Measurements from ENCODE around the gene ADAMTS1.

The ADAMTS1 gene

DNA sequence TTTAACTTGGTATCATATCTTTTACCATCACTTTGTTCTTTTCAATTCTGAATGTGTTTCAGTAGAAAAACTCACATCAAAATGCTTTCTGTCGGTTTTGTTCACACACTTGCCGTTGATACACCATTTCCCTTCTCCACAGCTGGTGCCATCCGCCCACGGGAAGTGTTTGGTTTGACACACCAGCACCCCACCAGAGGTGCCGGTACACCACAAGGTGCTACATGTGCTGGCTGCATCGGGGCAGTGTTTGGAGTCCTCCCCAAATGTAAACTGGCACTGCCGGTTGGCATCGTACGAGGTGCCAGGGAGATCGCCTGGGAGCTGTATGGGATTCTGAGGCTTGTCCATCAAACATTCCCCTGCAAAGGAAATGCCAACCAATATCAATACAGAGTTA is 5.0 kb downstream of the ADAMTS1 start:
- H3K36me3 ChIP-seq (ENCODE audit: insufficient read depth, insufficient read length, low read length): peaks cover 67% of the 10 kb centered on the region
- no peak overlapping the region for H3K9ac ChIP-seq (ENCODE audit: insufficient read length, low read depth)
- H3K4me1 ChIP-seq (ENCODE audit: insufficient read depth, insufficient read length): peaks cover 3% of the 10 kb centered on the region

DNA sequence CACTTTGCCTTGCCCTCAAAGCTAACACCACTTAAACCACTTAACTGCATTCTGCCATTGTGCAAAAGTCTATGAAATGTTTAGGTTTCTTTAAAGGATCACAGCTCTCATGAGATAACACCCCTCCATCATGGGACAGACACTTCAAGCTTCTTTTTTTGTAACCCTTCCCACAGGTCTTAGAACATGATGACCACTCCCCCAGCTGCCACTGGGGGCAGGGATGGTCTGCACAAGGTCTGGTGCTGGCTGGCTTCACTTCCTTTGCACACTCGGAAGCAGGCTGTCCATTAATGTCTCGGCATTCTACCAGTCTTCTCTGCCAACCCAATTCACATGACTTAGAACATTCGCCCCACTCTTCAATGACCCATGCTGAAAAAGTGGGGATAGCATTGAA is 7.7 kb downstream of the ADAMTS1 start:
- Histone ChIP-seq H3K4me3 (ENCODE audit: insufficient read length, low read depth) (no peak overlapping the region), H3K36me3 (ENCODE audit: insufficient read depth, insufficient read length, low read length) (peaks cover 64% of the 10 kb centered on the region), H3K9me3 (ENCODE audit: insufficient read depth, low read length) (peaks cover 5% of the 10 kb centered on the region; the same call in 1 of the 2 replicates), H3K27me3 (ENCODE audit: insufficient read depth, insufficient read length) (no peaks in the 10 kb centered on the region), H3K4me1 (ENCODE audit: insufficient read depth, insufficient read length) (peaks cover 3% of the 10 kb centered on the region), H3K9ac (ENCODE audit: insufficient read length, low read depth) (no peak overlapping the region)
- DNase-seq (ENCODE audit: low read depth, low spot score): no peak
- TF ChIP-seq SUZ12 (IDR thresholded peaks at IDR 0.05; ENCODE audit: extremely low read depth, insufficient read depth, insufficient read length) (no peak), YY1 (IDR thresholded peaks at IDR 0.05; ENCODE audit: insufficient read depth, insufficient read length) (no peak), ZNF274 (IDR thresholded peaks at IDR 0.05; ENCODE audit: low read depth, low read length) (no peak)

More for the DNA sequence above, 5.0 kb downstream of the ADAMTS1 start:
- Histone ChIP-seq H3K9me3 (ENCODE audit: insufficient read depth, low read length) (peaks cover 5% of the 10 kb centered on the region; the same call in 1 of the 2 replicates), H3K4me3 (ENCODE audit: insufficient read length, low read depth) (no peak overlapping the region), H3K27me3 (ENCODE audit: insufficient read depth, insufficient read length) (peaks cover 3% of the 10 kb centered on the region)
- TF ChIP-seq SUZ12 (IDR thresholded peaks at IDR 0.05; ENCODE audit: extremely low read depth, insufficient read depth, insufficient read length): no peak
- TF ChIP-seq ZNF274 (IDR thresholded peaks at IDR 0.05; ENCODE audit: low read depth, low read length): no peak
- no peak for TF ChIP-seq YY1 (IDR thresholded peaks at IDR 0.05; ENCODE audit: insufficient read depth, insufficient read length)
- no peak for DNase-seq (ENCODE audit: low read depth, low spot score)

GRCh38 chr21:26836528-26836927 is 8.7 kb downstream of the ADAMTS1 start:
- TF ChIP-seq YY1 (IDR thresholded peaks at IDR 0.05; ENCODE audit: insufficient read depth, insufficient read length): no peak
- TF ChIP-seq ZNF274 (IDR thresholded peaks at IDR 0.05; ENCODE audit: low read depth, low read length): no peak
- TF ChIP-seq SUZ12 (IDR thresholded peaks at IDR 0.05; ENCODE audit: extremely low read depth, insufficient read depth, insufficient read length): no peak
- Histone ChIP-seq H3K9me3 (ENCODE audit: insufficient read depth, low read length) (no peaks in the 10 kb centered on the region), H3K4me3 (ENCODE audit: insufficient read length, low read depth) (no peak overlapping the region), H3K36me3 (ENCODE audit: insufficient read depth, insufficient read length, low read length) (peaks cover 54% of the 10 kb centered on the region), H3K27me3 (ENCODE audit: insufficient read depth, insufficient read length) (no peaks in the 10 kb centered on the region), H3K4me1 (ENCODE audit: insufficient read depth, insufficient read length) (no peaks in the 10 kb centered on the region), H3K9ac (ENCODE audit: insufficient read length, low read depth) (no peak overlapping the region)
- DNase-seq (ENCODE audit: low read depth, low spot score): no peak

DNA sequence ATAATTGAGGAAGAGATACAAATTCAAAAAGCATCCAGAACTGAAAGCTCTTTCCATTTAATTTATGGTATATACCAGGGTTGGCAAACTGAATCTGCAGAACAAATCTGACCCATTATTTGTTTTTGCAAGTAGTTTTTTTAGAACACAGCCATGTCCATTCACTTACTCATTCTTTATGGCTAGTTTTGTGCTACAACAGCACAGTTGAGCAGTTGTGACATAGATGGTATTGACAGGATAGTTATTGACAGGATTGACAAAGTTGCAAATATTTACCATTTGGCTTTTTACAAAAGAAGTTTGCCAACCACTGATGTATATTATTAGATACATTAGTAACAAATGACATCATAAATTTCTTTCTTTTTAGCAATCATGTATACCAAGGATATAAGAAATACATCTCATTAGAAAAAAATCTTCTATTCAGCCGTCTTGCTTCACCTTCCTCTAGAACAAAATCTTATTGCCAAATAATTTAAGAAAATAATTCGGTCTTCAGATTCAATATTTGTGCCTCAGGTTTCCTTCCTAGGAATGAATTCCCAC is 9.4 kb downstream of the ADAMTS1 start:
- Histone ChIP-seq H3K9ac (ENCODE audit: insufficient read length, low read depth) (no peak overlapping the region), H3K36me3 (ENCODE audit: insufficient read depth, insufficient read length, low read length) (peaks cover 47% of the 10 kb centered on the region), H3K9me3 (ENCODE audit: insufficient read depth, low read length) (no peaks in the 10 kb centered on the region), H3K27me3 (ENCODE audit: insufficient read depth, insufficient read length) (no peaks in the 10 kb centered on the region), H3K4me1 (ENCODE audit: insufficient read depth, insufficient read length) (no peaks in the 10 kb centered on the region), H3K4me3 (ENCODE audit: insufficient read length, low read depth) (no peak overlapping the region)
- TF ChIP-seq ZNF274 (IDR thresholded peaks at IDR 0.05; ENCODE audit: low read depth, low read length) (no peak), SUZ12 (IDR thresholded peaks at IDR 0.05; ENCODE audit: extremely low read depth, insufficient read depth, insufficient read length) (no peak), YY1 (IDR thresholded peaks at IDR 0.05; ENCODE audit: insufficient read depth, insufficient read length) (no peak)
- no peak for DNase-seq (ENCODE audit: low read depth, low spot score)

- DNase-seq (ENCODE audit: low read depth, low spot score): no peak
- no peaks in the 10 kb centered on the region for H3K9me3 ChIP-seq (ENCODE audit: insufficient read depth, low read length)
- no peaks in the 10 kb centered on the region for H3K27me3 ChIP-seq (ENCODE audit: insufficient read depth, insufficient read length)
- no peaks in the 10 kb centered on the region for H3K4me1 ChIP-seq (ENCODE audit: insufficient read depth, insufficient read length)
- no peak for TF ChIP-seq YY1 (IDR thresholded peaks at IDR 0.05; ENCODE audit: insufficient read depth, insufficient read length)
- TF ChIP-seq SUZ12 (IDR thresholded peaks at IDR 0.05; ENCODE audit: extremely low read depth, insufficient read depth, insufficient read length): no peak
- no peak for TF ChIP-seq ZNF274 (IDR thresholded peaks at IDR 0.05; ENCODE audit: low read depth, low read length)
- H3K9ac ChIP-seq (ENCODE audit: insufficient read length, low read depth): no peak overlapping the region
- H3K4me3 ChIP-seq (ENCODE audit: insufficient read length, low read depth): no peak overlapping the region
- peaks cover 41% of the 10 kb centered on the region for H3K36me3 ChIP-seq (ENCODE audit: insufficient read depth, insufficient read length, low read length)
Measured at GRCh38 chr21:26835027-26835713, 10.0 kb downstream of the ADAMTS1 start.

- Histone ChIP-seq H3K36me3 (ENCODE audit: insufficient read depth, insufficient read length, low read length) (peaks cover 32% of the 10 kb centered on the region), H3K4me1 (ENCODE audit: insufficient read depth, insufficient read length) (no peaks in the 10 kb centered on the region), H3K9ac (ENCODE audit: insufficient read length, low read depth) (no peak overlapping the region), H3K4me3 (ENCODE audit: insufficient read length, low read depth) (no peak overlapping the region), H3K9me3 (ENCODE audit: insufficient read depth, low read length) (no peaks in the 10 kb centered on the region), H3K27me3 (ENCODE audit: insufficient read depth, insufficient read length) (no peaks in the 10 kb centered on the region)
- no peak for DNase-seq (ENCODE audit: low read depth, low spot score)
- TF ChIP-seq ZNF274 (IDR thresholded peaks at IDR 0.05; ENCODE audit: low read depth, low read length) (no peak), SUZ12 (IDR thresholded peaks at IDR 0.05; ENCODE audit: extremely low read depth, insufficient read depth, insufficient read length) (no peak), YY1 (IDR thresholded peaks at IDR 0.05; ENCODE audit: insufficient read depth, insufficient read length) (no peak)
Measured at GRCh38 chr21:26834181-26834905, 10.9 kb downstream of the ADAMTS1 start.

DNA sequence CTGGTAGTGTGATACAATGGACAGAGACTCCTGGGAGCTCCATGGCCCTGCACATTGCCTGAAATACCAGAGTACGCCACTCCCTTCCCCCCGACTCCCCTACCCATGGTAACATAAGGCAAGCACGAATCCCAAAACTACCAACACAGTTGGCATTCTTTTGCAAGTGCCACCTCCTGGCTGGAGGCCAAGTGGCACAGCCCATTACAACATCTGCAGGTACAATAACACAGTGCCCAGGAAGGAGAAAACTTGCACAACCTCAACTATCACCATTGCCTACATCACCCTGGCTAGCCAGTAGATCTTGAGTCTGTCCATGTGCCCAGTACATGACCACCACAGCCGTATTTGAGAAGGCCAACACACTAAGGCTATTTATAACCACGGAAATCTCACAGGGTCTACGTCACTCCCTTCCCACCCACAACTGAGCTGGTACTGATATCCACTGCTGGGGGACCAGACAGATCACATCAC is 11.7 kb downstream of the ADAMTS1 start:
- no peak for DNase-seq (ENCODE audit: low read depth, low spot score)
- no peak for TF ChIP-seq SUZ12 (IDR thresholded peaks at IDR 0.05; ENCODE audit: extremely low read depth, insufficient read depth, insufficient read length)
- TF ChIP-seq ZNF274 (IDR thresholded peaks at IDR 0.05; ENCODE audit: low read depth, low read length): no peak
- TF ChIP-seq YY1 (IDR thresholded peaks at IDR 0.05; ENCODE audit: insufficient read depth, insufficient read length): no peak
- Histone ChIP-seq H3K9me3 (ENCODE audit: insufficient read depth, low read length) (no peaks in the 10 kb centered on the region), H3K36me3 (ENCODE audit: insufficient read depth, insufficient read length, low read length) (peaks cover 24% of the 10 kb centered on the region), H3K9ac (ENCODE audit: insufficient read length, low read depth) (no peak overlapping the region), H3K27me3 (ENCODE audit: insufficient read depth, insufficient read length) (no peaks in the 10 kb centered on the region), H3K4me1 (ENCODE audit: insufficient read depth, insufficient read length) (no peaks in the 10 kb centered on the region), H3K4me3 (ENCODE audit: insufficient read length, low read depth) (no peak overlapping the region)

Data from NT2/D1 (cell line).